ENCODE measurements around the gene OR2AG1.

Gene OR2AG1

DNA sequence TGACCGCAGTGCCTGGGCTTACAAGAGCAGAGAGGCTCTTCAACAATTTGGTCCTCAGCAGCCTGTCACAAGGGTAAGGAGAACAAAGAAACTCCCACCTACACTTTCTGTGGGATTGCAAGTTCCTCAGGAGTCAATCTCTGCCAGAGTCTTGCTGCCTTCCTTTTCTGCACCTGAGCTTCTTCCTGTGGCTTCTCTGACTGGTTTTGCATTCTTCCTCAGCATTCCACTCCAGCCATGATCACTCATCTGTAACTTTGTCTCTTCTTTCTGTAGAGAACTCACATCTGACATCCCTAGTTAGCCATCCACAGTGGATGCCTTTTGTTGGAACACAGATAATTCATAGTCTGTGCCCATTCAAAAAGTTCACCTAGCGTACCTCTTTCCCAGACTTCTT, 30.8 kb downstream of the OR2AG1 start:
- H3K27ac ChIP-seq: no peak overlapping the region
- ChIA-PET POLR2A (ENCODE audit: low non-redundant PET) (no interaction called here), CTCF (interaction anchor here (2.8 kb wide), 1 partner anchor 11 kb away, joined by 13 read pairs; no protein-coding TSS in a partner anchor)

DNA sequence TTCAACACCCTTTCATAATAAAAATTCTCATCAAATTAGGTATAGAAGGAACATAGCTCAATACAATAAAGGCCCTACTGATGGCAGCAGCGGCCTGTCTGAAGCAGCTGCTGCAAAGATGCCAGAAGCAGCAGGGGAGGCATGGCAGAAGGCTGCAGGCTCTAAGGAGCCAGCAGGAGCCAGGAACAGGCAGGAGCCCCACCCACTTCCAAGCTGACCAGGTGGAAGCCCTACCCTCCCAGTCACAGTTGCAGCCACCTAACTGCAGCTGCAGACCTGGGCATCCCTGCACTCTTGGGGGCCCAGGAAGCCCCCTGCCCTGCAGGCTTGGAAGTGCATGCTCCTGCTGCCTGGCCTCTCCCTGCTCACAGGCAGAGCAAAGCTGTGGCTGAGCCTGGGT, 34.9 kb downstream of the OR2AG1 start:
- POLR2A ChIA-PET (ENCODE audit: low non-redundant PET): no interaction called here
- no peak overlapping the region for H3K27ac ChIP-seq
- CTCF ChIA-PET: no interaction called here
- TF ChIP-seq, protein P1, sequence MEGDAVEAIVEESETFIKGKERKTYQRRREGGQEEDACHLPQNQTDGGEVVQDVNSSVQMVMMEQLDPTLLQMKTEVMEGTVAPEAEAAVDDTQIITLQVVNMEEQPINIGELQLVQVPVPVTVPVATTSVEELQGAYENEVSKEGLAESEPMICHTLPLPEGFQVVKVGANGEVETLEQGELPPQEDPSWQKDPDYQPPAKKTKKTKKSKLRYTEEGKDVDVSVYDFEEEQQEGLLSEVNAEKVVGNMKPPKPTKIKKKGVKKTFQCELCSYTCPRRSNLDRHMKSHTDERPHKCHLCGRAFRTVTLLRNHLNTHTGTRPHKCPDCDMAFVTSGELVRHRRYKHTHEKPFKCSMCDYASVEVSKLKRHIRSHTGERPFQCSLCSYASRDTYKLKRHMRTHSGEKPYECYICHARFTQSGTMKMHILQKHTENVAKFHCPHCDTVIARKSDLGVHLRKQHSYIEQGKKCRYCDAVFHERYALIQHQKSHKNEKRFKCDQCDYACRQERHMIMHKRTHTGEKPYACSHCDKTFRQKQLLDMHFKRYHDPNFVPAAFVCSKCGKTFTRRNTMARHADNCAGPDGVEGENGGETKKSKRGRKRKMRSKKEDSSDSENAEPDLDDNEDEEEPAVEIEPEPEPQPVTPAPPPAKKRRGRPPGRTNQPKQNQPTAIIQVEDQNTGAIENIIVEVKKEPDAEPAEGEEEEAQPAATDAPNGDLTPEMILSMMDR (conservative IDR thresholded peaks at IDR 0.05; ENCODE audit: low read depth): no peak
- no peak for DNase-seq (ENCODE audit: low spot score)

More for the DNA sequence above, 30.8 kb downstream of the OR2AG1 start:
- no peak for DNase-seq (ENCODE audit: low spot score)
- TF ChIP-seq, protein P1 (conservative IDR thresholded peaks at IDR 0.05; ENCODE audit: low read depth): no peak

DNA sequence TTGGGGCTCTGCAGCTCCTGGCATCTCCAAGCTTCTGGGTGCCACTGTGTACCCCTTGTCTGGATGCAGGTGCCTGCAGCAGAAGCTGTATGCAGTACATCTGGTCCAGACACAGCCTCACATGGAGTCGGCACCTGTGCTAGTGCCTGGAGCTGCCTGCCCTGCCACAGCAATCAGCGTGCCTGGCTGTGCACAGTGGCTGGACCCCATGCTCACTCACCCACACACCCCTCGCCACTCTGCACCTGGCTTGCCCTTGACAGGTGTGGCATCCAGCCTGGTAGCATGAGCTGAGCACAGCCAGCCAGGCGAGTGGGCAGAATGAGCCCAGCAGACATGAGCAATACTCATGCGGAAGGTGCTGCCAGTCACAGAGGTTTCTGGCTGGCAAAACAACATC, 36.1 kb downstream of the OR2AG1 start:
- no peak for DNase-seq (ENCODE audit: low spot score)
- no peak overlapping the region for H3K27ac ChIP-seq
- POLR2A ChIA-PET (ENCODE audit: low non-redundant PET): no interaction called here
- TF ChIP-seq, protein P1 (conservative IDR thresholded peaks at IDR 0.05; ENCODE audit: low read depth): no peak
- CTCF ChIA-PET: interaction anchor here (0.6 kb wide), 1 partner anchor 160 kb away, joined by 4 read pairs; no protein-coding TSS in a partner anchor

DNA sequence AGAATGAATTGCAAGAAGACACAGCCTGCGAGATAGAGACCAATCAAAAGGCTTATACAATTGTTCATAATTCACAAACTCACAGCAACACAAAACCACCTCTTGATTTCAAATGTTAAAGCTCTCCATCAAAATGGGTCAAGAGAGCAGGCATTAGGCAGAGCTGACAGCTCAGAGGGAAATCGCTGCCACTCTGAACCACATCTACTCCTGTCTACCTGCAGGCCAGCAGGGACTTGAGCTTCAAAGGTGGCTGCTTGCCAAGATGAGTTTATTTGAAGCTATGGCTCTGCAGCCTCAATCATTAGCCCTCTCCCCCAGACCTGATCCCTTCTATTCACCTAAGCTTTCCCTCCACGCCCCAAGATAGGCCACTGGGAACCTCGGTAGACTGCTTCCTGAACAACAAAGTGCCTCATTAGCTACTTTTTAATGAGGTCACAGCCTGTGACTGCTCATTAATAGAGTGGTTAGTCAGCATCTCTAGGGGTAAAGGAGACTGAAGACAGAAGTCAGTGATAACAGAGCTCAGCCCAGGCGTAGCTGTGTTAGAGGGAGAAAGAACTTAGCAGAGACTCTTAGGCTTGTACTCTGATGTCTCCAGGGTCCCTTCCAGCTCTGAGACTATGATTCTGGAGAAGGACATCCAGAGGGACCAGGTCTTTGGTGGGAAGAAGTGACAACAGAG, 41.5 kb downstream of the OR2AG1 start:
- TF ChIP-seq, protein P1 (conservative IDR thresholded peaks at IDR 0.05; ENCODE audit: low read depth): no peak
- H3K27ac ChIP-seq: no peak overlapping the region
- ChIA-PET POLR2A (ENCODE audit: low non-redundant PET) (no interaction called here), CTCF (interaction anchor here (0.6 to 2.4 kb wide), 3 partner anchors 12 to 1015 kb away, joined by 3 to 13 read pairs (median 10); no protein-coding TSS in a partner anchor)
- no peak for DNase-seq (ENCODE audit: low spot score)

DNA sequence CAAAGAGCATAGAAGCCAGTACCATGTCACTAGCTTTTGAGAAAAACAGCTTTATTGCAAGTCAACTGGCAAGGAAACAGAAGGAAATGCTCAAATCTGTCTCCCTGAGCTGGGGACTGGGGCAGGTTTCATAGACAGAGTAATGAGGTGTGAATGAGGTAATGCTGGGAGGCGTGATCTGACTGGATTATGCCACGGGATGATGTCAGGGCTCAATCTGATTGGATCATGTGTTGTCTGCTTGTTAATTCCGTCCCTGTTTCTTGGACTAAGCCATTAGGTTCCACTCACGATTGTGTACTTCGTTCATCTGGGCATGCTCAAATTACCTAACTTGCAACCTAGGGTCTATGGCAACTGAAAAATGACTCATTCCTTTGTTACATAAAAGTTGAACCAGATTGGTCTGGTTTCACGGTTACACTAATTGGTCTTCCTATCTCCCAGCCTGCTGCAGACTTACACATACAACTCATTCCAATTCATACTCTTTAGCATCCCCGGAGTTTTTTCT, 42.5 kb downstream of the OR2AG1 start:
- TF ChIP-seq, protein P1 (conservative IDR thresholded peaks at IDR 0.05; ENCODE audit: low read depth): no peak
- H3K27ac ChIP-seq: no peak overlapping the region
- CTCF ChIA-PET: interaction anchor here (0.5 to 2.4 kb wide), 2 partner anchors 13 to 297 kb away, joined by 10 to 13 read pairs; no protein-coding TSS in a partner anchor
- no peak for DNase-seq (ENCODE audit: low spot score)
- POLR2A ChIA-PET (ENCODE audit: low non-redundant PET): no interaction called here

DNA sequence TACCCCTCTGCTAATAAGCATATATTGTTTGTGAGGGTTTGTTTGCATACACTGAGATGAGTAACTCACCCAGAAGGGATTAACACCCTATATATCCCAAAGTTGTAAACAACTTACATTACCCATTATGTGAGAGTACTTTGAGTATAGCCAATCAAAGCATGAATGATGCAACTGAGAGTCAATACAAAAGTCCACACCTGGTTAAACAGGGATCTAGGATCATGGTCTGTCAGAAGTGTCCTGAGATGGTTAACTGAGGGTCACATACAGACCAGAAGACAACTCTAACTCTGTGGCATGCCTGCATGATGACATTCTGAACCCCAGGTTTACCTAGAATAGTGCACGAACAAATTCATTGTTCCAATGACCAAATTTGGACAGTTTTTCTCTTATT, 45.3 kb downstream of the OR2AG1 start:
- H3K27ac ChIP-seq: no peak overlapping the region
- TF ChIP-seq, protein P1 (conservative IDR thresholded peaks at IDR 0.05; ENCODE audit: low read depth): no peak
- no peak for DNase-seq (ENCODE audit: low spot score)
- ChIA-PET POLR2A (ENCODE audit: low non-redundant PET) (no interaction called here), CTCF (no interaction called here)

Data from RWPE1 (cell line).